ENCODE data around the gene RAD52.

Gene RAD52

GRCh38 chr12:967641-968040 lies 18.1 kb upstream of the RAD52 start:
- no peak overlapping the region for H3K4me3 ChIP-seq (ENCODE audit: low read depth, low read length)
- TF ChIP-seq CTCF (IDR thresholded peaks at IDR 0.05; ENCODE audit: borderline replicate concordance, insufficient read depth, low read depth, low read length) = no peak

GRCh38 chr12:966724-967123 lies 17.2 kb upstream of the RAD52 start:
- no peak overlapping the region for H3K4me3 ChIP-seq (ENCODE audit: low read depth, low read length)
- TF ChIP-seq CTCF (IDR thresholded peaks at IDR 0.05; ENCODE audit: borderline replicate concordance, insufficient read depth, low read depth, low read length) = no peak

- no peak overlapping the region for H3K4me3 ChIP-seq (ENCODE audit: low read depth, low read length)
- no peak for TF ChIP-seq CTCF (IDR thresholded peaks at IDR 0.05; ENCODE audit: borderline replicate concordance, insufficient read depth, low read depth, low read length)
Observed at GRCh38 chr12:958588-959123, 9.2 kb upstream of the RAD52 start.

GRCh38 chr12:955939-956338 lies 6.4 kb upstream of the RAD52 start:
- TF ChIP-seq CTCF (IDR thresholded peaks at IDR 0.05; ENCODE audit: borderline replicate concordance, insufficient read depth, low read depth, low read length) = no peak
- H3K4me3 ChIP-seq (ENCODE audit: low read depth, low read length) = no peak overlapping the region

- TF ChIP-seq CTCF (IDR thresholded peaks at IDR 0.05; ENCODE audit: borderline replicate concordance, insufficient read depth, low read depth, low read length) = no peak
- H3K4me3 ChIP-seq (ENCODE audit: low read depth, low read length) = no peak overlapping the region
Observed at GRCh38 chr12:954741-955140, 5.2 kb upstream of the RAD52 start.

- H3K4me3 ChIP-seq (ENCODE audit: low read depth, low read length) = no peak overlapping the region
- TF ChIP-seq CTCF (IDR thresholded peaks at IDR 0.05; ENCODE audit: borderline replicate concordance, insufficient read depth, low read depth, low read length) = no peak
Observed at GRCh38 chr12:953776-954175, 4.3 kb upstream of the RAD52 start.

- TF ChIP-seq CTCF (IDR thresholded peaks at IDR 0.05; ENCODE audit: borderline replicate concordance, insufficient read depth, low read depth, low read length) = no peak
- no peak overlapping the region for H3K4me3 ChIP-seq (ENCODE audit: low read depth, low read length)
Observed at GRCh38 chr12:951176-951575, 1.7 kb upstream of the RAD52 start.
